Thyroid gland (tissue), 4 donors: ENCODE results near the gene NMBR.

Source experiments
- POLR2A ChIP-seq, 2 donors: fragments of 450-650 bp; IDR thresholded peaks; one replicate each; pipeline ENCODE4 v1.6.1; 2017; ENCODE audit warnings: antibody characterized with exemption in 2 of 2, mild to moderate bottlenecking in 2 of 2, moderate library complexity in 1 of 2
- TF ChIP-seq, protein P1 (sequence below), 6 experiments: fragments of 200-600 bp in 3 of 6; fragments of 450-650 bp in 3 of 6; sonication (generic) in 3 of 6; IDR thresholded peaks; one replicate each; pipeline ENCODE4 v1.5.1; 2016 to 2019; ENCODE audit warnings: antibody characterized with exemption in 6 of 6, mild to moderate bottlenecking in 2 of 6, inconsistent platforms in 1 of 6, moderate library complexity in 1 of 6

DNA sequence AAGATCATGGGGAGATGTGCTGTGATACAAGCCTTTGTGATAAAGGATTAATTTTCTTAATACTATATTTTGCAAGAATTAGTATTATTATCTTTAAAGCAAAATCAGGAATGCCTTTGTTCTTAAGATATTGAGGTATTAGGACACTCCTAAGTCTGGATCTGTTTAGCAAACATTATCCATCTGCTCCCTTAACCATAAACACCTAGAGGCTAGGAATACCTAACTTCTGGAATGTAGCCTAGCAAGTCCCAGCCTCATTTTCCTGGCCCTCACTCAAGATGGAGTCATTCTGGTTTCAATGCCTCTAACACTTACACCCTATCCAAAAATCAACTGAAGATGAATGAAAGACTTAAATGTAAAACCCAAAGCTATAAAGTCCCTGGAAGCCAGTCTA is 120.5 kb downstream of the NMBR start:
- TF ChIP-seq, protein P1, sequence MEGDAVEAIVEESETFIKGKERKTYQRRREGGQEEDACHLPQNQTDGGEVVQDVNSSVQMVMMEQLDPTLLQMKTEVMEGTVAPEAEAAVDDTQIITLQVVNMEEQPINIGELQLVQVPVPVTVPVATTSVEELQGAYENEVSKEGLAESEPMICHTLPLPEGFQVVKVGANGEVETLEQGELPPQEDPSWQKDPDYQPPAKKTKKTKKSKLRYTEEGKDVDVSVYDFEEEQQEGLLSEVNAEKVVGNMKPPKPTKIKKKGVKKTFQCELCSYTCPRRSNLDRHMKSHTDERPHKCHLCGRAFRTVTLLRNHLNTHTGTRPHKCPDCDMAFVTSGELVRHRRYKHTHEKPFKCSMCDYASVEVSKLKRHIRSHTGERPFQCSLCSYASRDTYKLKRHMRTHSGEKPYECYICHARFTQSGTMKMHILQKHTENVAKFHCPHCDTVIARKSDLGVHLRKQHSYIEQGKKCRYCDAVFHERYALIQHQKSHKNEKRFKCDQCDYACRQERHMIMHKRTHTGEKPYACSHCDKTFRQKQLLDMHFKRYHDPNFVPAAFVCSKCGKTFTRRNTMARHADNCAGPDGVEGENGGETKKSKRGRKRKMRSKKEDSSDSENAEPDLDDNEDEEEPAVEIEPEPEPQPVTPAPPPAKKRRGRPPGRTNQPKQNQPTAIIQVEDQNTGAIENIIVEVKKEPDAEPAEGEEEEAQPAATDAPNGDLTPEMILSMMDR (IDR thresholded peaks at IDR 0.05) = no peak
- TF ChIP-seq POLR2A (IDR thresholded peaks at IDR 0.05) = no peak
